Activated CD8-positive, alpha-beta T cell treated with anti-CD3 and anti-CD28 coated beads for 36 hours (primary cell): ENCODE measurements around the gene NAA30. TPM values are rescaled to one million over a fixed set of nuclear protein-coding genes. Genes with fewer than 3 reads are reported as not detected.

Experiments
- ATAC-seq: fragments of 200-7000 bp; cut with Tn5 transposase; one replicate; pipeline ENCODE4 v1.10.0; 2021; ENCODE audit warnings: mild to moderate bottlenecking, moderate library complexity
- CTCF ChIA-PET: fragments of 350-600 bp; sonication (Branson Sonifier 250); formaldehyde crosslinking; loops from one replicate; lab custom pipeline; 2021; ENCODE audit warnings: antibody characterized with exemption; lab: Charles Lee
- POLR2A ChIA-PET: fragments of 350-600 bp; sonication (Branson Sonifier 250); formaldehyde crosslinking; loops from one replicate; lab custom pipeline; 2021; ENCODE audit warnings: antibody characterized with exemption; lab: Charles Lee
- DNase-seq: peaks from one replicate; pipeline ENCODE4 v3.0.0-alpha.2; 2020
- H3K27ac Mint-ChIP-seq: one replicate; pipeline ENCODE4 v1.8.0; 2021; ENCODE audit warnings: mild to moderate bottlenecking, mixed read lengths
- H3K27me3 Mint-ChIP-seq: one replicate; pipeline ENCODE4 v1.8.0; 2021; ENCODE audit warnings: mixed read lengths
- H3K36me3 Mint-ChIP-seq: one replicate; pipeline ENCODE4 v1.8.0; 2021; ENCODE audit warnings: low read depth, mixed read lengths
- H3K4me1 Mint-ChIP-seq: one replicate; pipeline ENCODE4 v1.8.0; 2021; ENCODE audit warnings: low read depth, mixed read lengths
- H3K4me3 Mint-ChIP-seq: one replicate; pipeline ENCODE4 v1.8.0; 2021; ENCODE audit warnings: mild to moderate bottlenecking, moderate library complexity, mixed read lengths
- H3K9me3 Mint-ChIP-seq: one replicate; pipeline ENCODE4 v1.8.0; 2021; ENCODE audit warnings: mixed read lengths
- CTCF ChIP-seq: fragments of 200-600 bp; IDR thresholded peaks from one replicate; pipeline ENCODE4 v1.8.0; 2022; ENCODE audit warnings: antibody characterized with exemption, mild to moderate bottlenecking
- intact Hi-C: fragments of 100-400 bp; cut with micrococcal nuclease; formaldehyde crosslinking; loops from one replicate; pipeline ENCODE4 v1.10.0; 2022
- total RNA-seq, 2 experiments: library from RNA; stranded (reverse); gene quantifications; one replicate each; pipeline ENCODE4 v1.2.3, GENCODE V29; 2021

Gene NAA30
- total RNA-seq, 2 experiments from 2014 or later: 13.7 to 14.1 TPM

DNA sequence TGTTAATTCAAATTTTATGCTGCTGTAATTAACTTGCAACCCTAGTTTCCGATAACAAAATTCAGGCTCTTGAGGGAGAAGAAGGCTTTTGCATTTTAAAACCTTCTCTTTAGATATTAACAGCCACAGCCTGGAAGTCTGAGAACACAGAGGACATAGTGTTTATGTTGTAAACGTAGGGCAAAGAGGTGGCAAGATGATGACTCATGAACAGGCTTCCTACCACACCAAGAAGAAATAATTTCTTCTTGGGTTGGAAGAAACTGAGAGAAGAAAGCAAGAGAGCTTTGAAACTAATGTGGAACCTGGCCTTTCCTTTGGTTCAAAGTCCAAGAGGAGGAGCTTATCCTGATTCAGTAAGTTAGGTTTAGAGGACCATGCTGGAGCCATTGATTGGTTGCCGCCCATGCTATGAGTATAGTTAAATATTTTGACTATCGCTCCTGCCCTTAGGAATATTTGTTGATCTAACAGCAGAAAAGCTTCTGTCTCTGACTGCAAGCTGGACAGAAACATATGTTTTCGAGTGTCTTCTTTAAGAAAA, 71.5 kb downstream of the NAA30 start:
- POLR2A ChIA-PET: interaction anchor here (1.1 kb wide), 1 partner anchor 40 kb away, joined by 3 read pairs; no protein-coding TSS in a partner anchor
- CTCF ChIA-PET: no interaction called here
- Mint-ChIP-seq H3K36me3 (no peaks in the 10 kb centered on the region), H3K4me1 (no peaks in the 10 kb centered on the region), H3K9me3 (no peaks in the 10 kb centered on the region), H3K4me3 (no peak overlapping the region), H3K27ac (no peak overlapping the region), H3K27me3 (peaks cover 2% of the 10 kb centered on the region)
- no peak for TF ChIP-seq CTCF
- intact Hi-C loops: no loop called here
- DNase-seq (no peak), ATAC-seq (no peak)

GRCh38 chr14:57462551-57462950, 72.2 kb downstream of the NAA30 start:
- no peak for TF ChIP-seq CTCF
- Mint-ChIP-seq H3K9me3 (no peaks in the 10 kb centered on the region), H3K4me1 (no peaks in the 10 kb centered on the region), H3K27me3 (peaks cover 2% of the 10 kb centered on the region), H3K36me3 (no peaks in the 10 kb centered on the region), H3K4me3 (no peak overlapping the region), H3K27ac (no peak overlapping the region)
- no peak for ATAC-seq
- no peak for DNase-seq
- intact Hi-C loops: no loop called here
- ChIA-PET CTCF (no interaction called here), POLR2A (interaction anchor here (1.1 kb wide), 1 partner anchor 40 kb away, joined by 3 read pairs; no protein-coding TSS in a partner anchor)

DNA sequence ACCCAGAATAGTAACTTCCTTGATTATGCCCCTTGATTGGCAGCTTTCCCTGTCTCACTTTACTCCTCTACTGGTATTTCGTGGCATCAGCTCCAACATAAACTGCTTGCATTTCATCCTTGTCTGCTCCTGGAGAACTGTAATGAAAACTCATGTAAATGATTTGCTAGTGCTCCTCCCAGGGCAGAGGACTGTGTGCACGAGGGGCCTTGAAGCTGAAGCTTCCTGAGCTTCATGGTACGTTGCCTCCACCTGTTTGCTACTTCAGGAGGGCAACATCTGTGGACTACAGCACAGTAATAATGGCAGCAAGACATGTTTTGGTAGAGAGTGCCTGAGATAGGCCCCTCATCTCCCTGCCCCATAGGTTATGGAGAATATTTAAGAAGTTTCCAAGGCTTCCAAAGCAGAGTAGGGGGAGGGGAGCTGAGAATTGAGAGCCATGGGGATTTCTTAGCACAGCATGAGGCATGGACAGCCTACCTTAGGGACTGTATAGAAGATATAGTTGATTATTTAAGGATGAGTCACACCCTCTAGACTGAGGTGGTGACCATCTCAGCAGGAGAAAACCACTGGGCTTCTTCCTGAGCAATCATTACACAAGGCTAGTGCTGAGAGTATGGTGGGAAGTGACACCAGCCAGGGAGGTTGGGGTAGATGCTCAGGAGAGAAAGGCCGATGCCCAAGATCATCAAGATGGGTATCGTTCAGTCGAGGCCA, 73.8 kb downstream of the NAA30 start:
- H3K36me3 Mint-ChIP-seq: no peaks in the 10 kb centered on the region
- no peak for TF ChIP-seq CTCF
- DNase-seq (no peak), ATAC-seq (no peak)
- ChIA-PET CTCF (no interaction called here), POLR2A (no interaction called here)
- H3K27ac Mint-ChIP-seq: no peak overlapping the region
- no peaks in the 10 kb centered on the region for H3K9me3 Mint-ChIP-seq
- H3K4me1 Mint-ChIP-seq: no peaks in the 10 kb centered on the region
- peaks cover 2% of the 10 kb centered on the region for H3K27me3 Mint-ChIP-seq
- intact Hi-C loops: no loop called here
- H3K4me3 Mint-ChIP-seq: no peak overlapping the region

Other genes with a start within 250 kb of the NAA30 start
- gene EXOC5, start 121.7 kb upstream of the NAA30 start, total RNA-seq: 10 to 100 TPM; 72.8 to 75.1 TPM
- gene AP5M1, start 121.6 kb upstream of the NAA30 start, total RNA-seq: 10 to 100 TPM; 29.1 to 31.1 TPM
- gene CCDC198, start 103.3 kb downstream of the NAA30 start, total RNA-seq: not detected